ENCODE measurements around the gene CRY1.

GRCh38 chr12:107011519-107011918 lies 81.8 kb downstream of the CRY1 start:
- no peak for TF ChIP-seq CTCF (IDR thresholded peaks at IDR 0.05)
- no peak for TF ChIP-seq POLR2A (IDR thresholded peaks at IDR 0.05)
